ENCODE data around the gene SLC16A1. TPM values are rescaled to one million over a fixed set of nuclear protein-coding genes. Genes with fewer than 3 reads are reported as not detected.
"Not testable (repeated sequence)": the region's sequence is repeated elsewhere in the genome, so short reads cannot be mapped to it uniquely, and the experiment has no call there.

Gene SLC16A1
- 28.3 TPM for total RNA-seq

GRCh38 chr1:112955773-112956543, at the start of gene SLC16A1:
Gene SLC16A1 (minus strand): TSS chr1:112956196. CDS start chr1:112929308, 26,888 bp downstream.
- peak; percentile 91 for DNase-seq

GRCh38 chr1:113003751-113004690, 48.0 kb upstream of the SLC16A1 start:
- DNase-seq, result no peak

- no peak for DNase-seq
Observed at GRCh38 chr1:113002297-113002696, 46.3 kb upstream of the SLC16A1 start.

GRCh38 chr1:112998592-112999235, 42.7 kb upstream of the SLC16A1 start:
- no peak for DNase-seq

- no peak for DNase-seq
Observed at GRCh38 chr1:112997781-112998180, 41.8 kb upstream of the SLC16A1 start.

GRCh38 chr1:112995890-112996289, 39.9 kb upstream of the SLC16A1 start:
- no peak for DNase-seq

GRCh38 chr1:112995021-112995420, 39.0 kb upstream of the SLC16A1 start:
- not testable (repeated sequence) for DNase-seq

GRCh38 chr1:112992780-112993179, 36.8 kb upstream of the SLC16A1 start:
- DNase-seq, result no peak

- DNase-seq, result no peak
Observed at GRCh38 chr1:112991402-112992120, 35.6 kb upstream of the SLC16A1 start.

GRCh38 chr1:112990271-112990670, 34.3 kb upstream of the SLC16A1 start:
- no peak for DNase-seq

- no peak for DNase-seq
Observed at GRCh38 chr1:112988367-112988766, 32.4 kb upstream of the SLC16A1 start.

GRCh38 chr1:112985123-112985522, 29.1 kb upstream of the SLC16A1 start:
- DNase-seq, result no peak

GRCh38 chr1:112983537-112984131, 27.6 kb upstream of the SLC16A1 start:
- DNase-seq, result no peak

- no peak for DNase-seq
Observed at GRCh38 chr1:112982853-112983536, 27.0 kb upstream of the SLC16A1 start.

- DNase-seq, result no peak
Observed at GRCh38 chr1:112982328-112982727, 26.3 kb upstream of the SLC16A1 start.

- DNase-seq, result not testable (repeated sequence)
Observed at GRCh38 chr1:112981834-112982233, 25.8 kb upstream of the SLC16A1 start.

GRCh38 chr1:112981426-112981825, 25.4 kb upstream of the SLC16A1 start:
- no peak for DNase-seq

- DNase-seq, result no peak
Observed at GRCh38 chr1:112975336-112975735, 19.3 kb upstream of the SLC16A1 start.

- no peak for DNase-seq
Observed at GRCh38 chr1:112974646-112975045, 18.6 kb upstream of the SLC16A1 start.

GRCh38 chr1:112973788-112974187, 17.8 kb upstream of the SLC16A1 start:
- no peak for DNase-seq

GRCh38 chr1:112971006-112971405, 15.0 kb upstream of the SLC16A1 start:
- no peak for DNase-seq

All from skin of body (tissue), 2 donors.